Esophagus muscularis mucosa (tissue), 4 donors: Measurements from ENCODE around the gene MDC1. TPM values are rescaled to one million over a fixed set of nuclear protein-coding genes. Genes with fewer than 3 reads are reported as not detected.

Experiments
- DNase-seq: peaks from one replicate; pipeline ENCODE4 v3.0.0-alpha.2; 2017; ENCODE audit errors: extremely low spot score
- H3K27ac ChIP-seq, 4 donors: fragments of 200-600 bp; sonication (generic); replicated peaks in 1 of 4; 1 replicate in 3 of 4; 2 replicates in 1 of 4; pipeline ENCODE4 v1.5.1; 2016 to 2019; ENCODE audit warnings: mild to moderate bottlenecking in 1 of 4
- H3K27me3 ChIP-seq, 4 donors: fragments of 200-600 bp; sonication (generic); one replicate each; pipeline versions ENCODE4 v1.5.1 to v1.6.0; 2016 to 2019
- H3K36me3 ChIP-seq, 4 donors: fragments of 200-600 bp; sonication (generic); one replicate each; pipeline ENCODE4 v1.5.1; 2016 to 2019
- H3K4me1 ChIP-seq, 4 donors: fragments of 200-600 bp; sonication (generic); one replicate each; pipeline ENCODE4 v1.5.1; 2016 to 2019
- H3K4me3 ChIP-seq, 4 donors: fragments of 200-600 bp; sonication (generic); 1 replicate in 2 of 4; 2 replicates in 2 of 4; pipeline ENCODE4 v1.5.1; 2016 to 2019; ENCODE audit warnings: mild to moderate bottlenecking in 4 of 4, moderate library complexity in 1 of 4
- H3K9me3 ChIP-seq, 4 donors: fragments of 200-600 bp; sonication (generic); 1 replicate in 3 of 4; 2 replicates in 1 of 4; pipeline ENCODE4 v1.5.1; 2016 to 2019
- EP300 ChIP-seq: sonication (generic); formaldehyde crosslinking; IDR thresholded peaks from one replicate; pipeline ENCODE4 v1.6.1; 2017; ENCODE audit warnings: antibody characterized with exemption
- POLR2A ChIP-seq: fragments of 450-650 bp; IDR thresholded peaks from one replicate; pipeline ENCODE4 v1.6.1; 2017; ENCODE audit warnings: antibody characterized with exemption, moderate library complexity, mild to moderate bottlenecking, low read depth
- POLR2AphosphoS5 ChIP-seq, 2 donors: sonication (generic); formaldehyde crosslinking; IDR thresholded peaks; one replicate each; pipeline ENCODE4 v1.6.1; 2017; ENCODE audit warnings: antibody characterized with exemption in 2 of 2
- WGBS: methylation state at CpG from one replicate; pipeline ENCODE4 v1.1.5; 2018; 5-methylcytosine and 5-hydroxymethylcytosine counted together
- intact Hi-C: fragments of 100-400 bp; cut with DNase I; formaldehyde crosslinking; loops from one replicate; pipeline ENCODE4 v1.15.1; 2023
- total RNA-seq, 4 donors: library from RNA; depleted of rRNA; stranded (reverse); fragments of >200 nt; gene quantifications; one replicate each; pipeline versions ENCODE4 v1.1.0 to v1.2.1, GENCODE V29; 2016
- TF ChIP-seq, protein P1 (sequence below), 3 experiments: fragments of 200-600 bp in 2 of 3; fragments of 450-650 bp in 1 of 3; sonication (generic) in 2 of 3; IDR thresholded peaks; one replicate each; pipeline ENCODE4 v1.5.1; 2017 to 2019; ENCODE audit warnings: antibody characterized with exemption in 3 of 3, mild to moderate bottlenecking in 2 of 3, moderate library complexity in 1 of 3

MDC1 gene
- total RNA-seq, 4 donors from 2014 or later, result 10.8 to 20.3 (median 13.1) TPM

DNA sequence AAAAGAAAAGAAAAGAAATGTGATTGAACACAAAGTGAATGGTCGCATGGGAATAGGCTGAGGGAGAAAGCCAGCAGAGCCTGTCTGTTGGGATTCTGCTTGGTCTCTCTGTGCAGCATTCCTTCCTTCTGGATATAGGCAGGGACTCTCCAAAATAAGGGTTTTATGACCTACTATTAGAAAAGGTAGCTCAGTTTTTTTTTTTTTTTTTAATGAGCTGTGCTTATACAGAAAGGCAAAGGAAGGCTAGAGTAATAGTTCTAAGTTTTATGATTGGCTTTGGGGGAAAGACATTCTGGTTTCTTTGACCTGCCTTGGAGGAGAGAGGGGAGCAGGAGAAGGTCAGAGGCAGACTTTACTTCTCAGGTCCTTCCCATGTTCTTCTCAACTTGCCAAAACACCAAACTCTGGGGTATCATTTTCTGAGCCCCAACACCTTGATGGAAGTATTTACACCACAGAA is 46.1 kb upstream of the MDC1 start:
- Histone ChIP-seq H3K36me3 (no peaks in the 10 kb centered on the region), H3K27me3 (no peaks in the 10 kb centered on the region), H3K27ac (no peak overlapping the region), H3K9me3 (no peaks in the 10 kb centered on the region), H3K4me1 (peaks cover 24 to 53% (median 37%) of the 10 kb centered on the region in 4 donors), H3K4me3 (no peak overlapping the region)
- intact Hi-C loops, result no loop called here
- DNase-seq, result no peak
- 96% methylated on average over 1 of the region's 1 CpG for WGBS
- TF ChIP-seq POLR2AphosphoS5 (IDR thresholded peaks at IDR 0.05), result no peak
- TF ChIP-seq, protein P1, sequence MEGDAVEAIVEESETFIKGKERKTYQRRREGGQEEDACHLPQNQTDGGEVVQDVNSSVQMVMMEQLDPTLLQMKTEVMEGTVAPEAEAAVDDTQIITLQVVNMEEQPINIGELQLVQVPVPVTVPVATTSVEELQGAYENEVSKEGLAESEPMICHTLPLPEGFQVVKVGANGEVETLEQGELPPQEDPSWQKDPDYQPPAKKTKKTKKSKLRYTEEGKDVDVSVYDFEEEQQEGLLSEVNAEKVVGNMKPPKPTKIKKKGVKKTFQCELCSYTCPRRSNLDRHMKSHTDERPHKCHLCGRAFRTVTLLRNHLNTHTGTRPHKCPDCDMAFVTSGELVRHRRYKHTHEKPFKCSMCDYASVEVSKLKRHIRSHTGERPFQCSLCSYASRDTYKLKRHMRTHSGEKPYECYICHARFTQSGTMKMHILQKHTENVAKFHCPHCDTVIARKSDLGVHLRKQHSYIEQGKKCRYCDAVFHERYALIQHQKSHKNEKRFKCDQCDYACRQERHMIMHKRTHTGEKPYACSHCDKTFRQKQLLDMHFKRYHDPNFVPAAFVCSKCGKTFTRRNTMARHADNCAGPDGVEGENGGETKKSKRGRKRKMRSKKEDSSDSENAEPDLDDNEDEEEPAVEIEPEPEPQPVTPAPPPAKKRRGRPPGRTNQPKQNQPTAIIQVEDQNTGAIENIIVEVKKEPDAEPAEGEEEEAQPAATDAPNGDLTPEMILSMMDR (IDR thresholded peaks at IDR 0.05), result no peak
- TF ChIP-seq EP300, result no peak
- no peak for TF ChIP-seq POLR2A

DNA sequence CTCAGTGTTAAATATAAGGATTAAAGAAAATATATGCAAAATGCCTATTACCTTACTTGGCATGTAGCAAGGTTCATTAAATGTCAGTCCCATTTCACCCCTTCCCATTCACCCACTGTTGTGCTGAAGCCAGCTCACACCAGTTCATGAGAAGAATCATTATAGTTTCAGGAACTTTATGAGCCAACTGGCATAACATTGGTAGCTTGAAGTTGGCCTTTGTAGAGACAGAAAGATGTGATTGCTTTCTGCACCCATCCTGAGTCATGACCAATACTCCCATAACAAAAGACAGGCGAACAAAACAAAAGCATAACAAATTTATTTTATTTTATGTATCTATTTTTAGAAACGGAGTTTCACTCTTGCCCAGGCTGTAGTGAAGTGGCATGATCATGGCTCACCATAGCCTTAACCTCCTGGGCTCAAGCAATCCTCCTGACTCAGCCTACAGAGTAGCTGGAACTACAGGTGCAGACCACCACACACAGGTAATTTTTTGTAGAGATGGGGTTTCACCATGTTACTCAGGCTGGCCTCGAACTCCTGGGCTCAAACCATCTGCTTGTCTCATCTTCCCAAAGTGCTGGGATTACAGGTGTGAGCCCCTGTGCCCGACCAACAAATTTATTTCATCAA is 44.8 kb upstream of the MDC1 start:
- Histone ChIP-seq H3K9me3 (no peaks in the 10 kb centered on the region), H3K36me3 (no peaks in the 10 kb centered on the region), H3K27ac (no peak overlapping the region), H3K4me3 (no peak overlapping the region), H3K27me3 (no peaks in the 10 kb centered on the region), H3K4me1 (peaks cover 24 to 65% (median 38%) of the 10 kb centered on the region in 4 donors)
- no peak for DNase-seq
- 98% methylated on average over 3 of the region's 4 CpGs for WGBS
- TF ChIP-seq POLR2AphosphoS5 (IDR thresholded peaks at IDR 0.05), result no peak
- TF ChIP-seq POLR2A, result no peak
- no peak for TF ChIP-seq EP300
- TF ChIP-seq, protein P1 (IDR thresholded peaks at IDR 0.05), result no peak
- intact Hi-C loops, result no loop called here

DNA sequence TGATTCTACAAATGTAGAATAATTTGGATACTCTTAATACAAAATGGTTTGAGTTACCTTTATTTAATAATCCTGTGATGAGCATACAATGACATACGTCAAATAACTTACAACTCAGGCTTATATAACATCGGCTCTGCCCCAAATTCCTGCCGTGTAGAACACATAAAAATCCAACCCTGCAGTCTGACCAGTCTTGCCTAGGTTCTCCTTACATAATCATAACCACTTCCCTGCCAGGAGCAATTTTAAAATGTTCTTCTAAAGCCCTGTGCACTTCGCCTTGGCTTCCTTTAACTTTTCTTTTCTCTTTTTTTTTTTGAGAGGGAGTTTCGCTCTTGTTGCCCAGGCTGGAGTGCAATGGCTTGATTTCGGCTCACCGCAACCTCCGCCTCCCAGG is 43.5 kb upstream of the MDC1 start:
- TF ChIP-seq POLR2AphosphoS5 (IDR thresholded peaks at IDR 0.05), result no peak
- no peak for TF ChIP-seq EP300
- TF ChIP-seq, protein P1 (IDR thresholded peaks at IDR 0.05), result no peak
- no peak for TF ChIP-seq POLR2A
- no peaks in the 10 kb centered on the region for H3K9me3 ChIP-seq
- peak overlapping the region in 3 of 4 donors; percentile 42 to 50 (median 47) for H3K27ac ChIP-seq
- no peak overlapping the region for H3K4me3 ChIP-seq
- WGBS, result 71% methylated on average over 8 of the region's 8 CpGs
- H3K27me3 ChIP-seq, result no peaks in the 10 kb centered on the region
- no peak for DNase-seq
- H3K4me1 ChIP-seq, result peaks cover 24 to 58% (median 30%) of the 10 kb centered on the region in 4 donors
- H3K36me3 ChIP-seq, result no peaks in the 10 kb centered on the region
- intact Hi-C loops, result no loop called here

DNA sequence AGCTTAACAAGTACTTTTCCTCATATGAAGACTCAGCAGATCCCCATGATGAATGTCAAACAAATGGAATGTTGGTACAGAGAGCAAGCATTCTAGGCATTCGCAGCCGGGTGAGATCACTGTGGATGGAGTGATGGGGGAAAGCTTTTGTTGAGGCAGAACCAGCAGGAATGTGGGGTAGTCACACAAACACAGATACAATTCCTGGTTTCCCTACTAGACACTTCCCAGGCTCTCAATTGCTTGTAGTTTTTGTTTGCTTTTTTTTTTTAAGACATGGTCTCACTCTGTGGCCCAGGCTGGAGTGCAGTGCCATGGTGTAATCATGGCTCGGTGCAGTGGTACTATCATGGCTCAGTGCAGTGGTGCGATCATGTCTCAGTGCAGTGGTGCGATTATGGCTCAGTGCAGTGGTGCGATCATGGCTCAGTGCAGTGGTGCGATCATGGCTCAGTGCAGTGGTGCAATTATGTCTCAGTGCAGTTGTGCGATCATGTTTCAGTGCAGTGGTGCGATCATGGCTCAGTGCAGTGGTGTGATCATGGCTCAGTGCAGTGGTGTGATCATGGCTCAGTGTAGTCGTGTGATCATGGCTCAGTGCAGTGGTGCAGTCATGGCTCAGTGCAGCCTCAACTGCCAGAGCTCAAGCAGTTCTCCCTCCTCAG is 42.6 kb upstream of the MDC1 start:
- peaks cover 24 to 58% (median 29%) of the 10 kb centered on the region in 4 donors for H3K4me1 ChIP-seq
- intact Hi-C loops, result no loop called here
- H3K36me3 ChIP-seq, result no peaks in the 10 kb centered on the region
- TF ChIP-seq POLR2A, result no peak
- TF ChIP-seq EP300, result no peak
- TF ChIP-seq, protein P1 (IDR thresholded peaks at IDR 0.05), result no peak
- peak; percentile 6 to 54 for TF ChIP-seq POLR2AphosphoS5 (IDR thresholded peaks at IDR 0.05)
- H3K9me3 ChIP-seq, result no peaks in the 10 kb centered on the region
- H3K27ac ChIP-seq, result peak overlapping the region; percentile 40 to 50 (median 43)
- no peak for DNase-seq
- no peak overlapping the region for H3K4me3 ChIP-seq
- no peaks in the 10 kb centered on the region for H3K27me3 ChIP-seq
- 68% methylated on average over 10 of the region's 10 CpGs for WGBS
